ENCODE results near the gene ANKS1A.

ANKS1A gene

DNA sequence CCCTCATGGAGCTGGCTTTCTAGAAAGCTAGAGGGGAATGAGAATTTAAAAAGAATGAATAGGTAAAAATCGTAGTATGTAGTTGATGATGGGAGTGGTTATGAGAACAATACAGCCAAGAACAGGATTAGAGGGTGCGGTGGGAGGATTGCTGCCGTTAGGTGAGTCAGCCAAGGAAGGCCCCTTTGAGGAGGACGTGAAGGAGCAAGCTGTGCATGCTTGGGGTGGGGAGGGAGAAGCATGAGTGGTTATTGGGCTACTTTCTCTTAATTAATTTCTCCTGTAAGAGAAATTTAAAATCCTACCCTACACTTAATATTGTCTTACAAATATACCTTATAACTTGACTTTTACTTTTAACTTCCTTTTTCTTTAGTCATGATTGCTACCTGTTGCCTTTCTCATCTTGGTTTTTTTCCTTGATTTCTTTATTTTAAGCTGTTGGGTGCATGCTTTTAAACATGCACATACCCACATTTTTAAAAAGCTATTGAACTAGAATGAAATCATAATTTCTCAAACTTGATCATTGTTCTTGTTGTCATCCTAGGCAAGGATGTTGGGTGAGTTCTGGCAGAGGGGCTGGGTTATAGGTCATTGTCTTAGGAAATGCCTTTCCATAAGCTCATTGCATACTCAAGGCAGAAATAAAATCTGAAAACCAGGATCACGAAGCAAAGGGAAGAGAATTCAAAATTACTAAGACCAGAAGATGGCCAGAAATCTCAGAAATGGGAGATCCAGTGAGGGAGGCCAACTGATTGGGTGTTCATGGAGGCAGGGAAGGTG is 137.6 kb downstream of the ANKS1A start:
- TF ChIP-seq, protein P1, sequence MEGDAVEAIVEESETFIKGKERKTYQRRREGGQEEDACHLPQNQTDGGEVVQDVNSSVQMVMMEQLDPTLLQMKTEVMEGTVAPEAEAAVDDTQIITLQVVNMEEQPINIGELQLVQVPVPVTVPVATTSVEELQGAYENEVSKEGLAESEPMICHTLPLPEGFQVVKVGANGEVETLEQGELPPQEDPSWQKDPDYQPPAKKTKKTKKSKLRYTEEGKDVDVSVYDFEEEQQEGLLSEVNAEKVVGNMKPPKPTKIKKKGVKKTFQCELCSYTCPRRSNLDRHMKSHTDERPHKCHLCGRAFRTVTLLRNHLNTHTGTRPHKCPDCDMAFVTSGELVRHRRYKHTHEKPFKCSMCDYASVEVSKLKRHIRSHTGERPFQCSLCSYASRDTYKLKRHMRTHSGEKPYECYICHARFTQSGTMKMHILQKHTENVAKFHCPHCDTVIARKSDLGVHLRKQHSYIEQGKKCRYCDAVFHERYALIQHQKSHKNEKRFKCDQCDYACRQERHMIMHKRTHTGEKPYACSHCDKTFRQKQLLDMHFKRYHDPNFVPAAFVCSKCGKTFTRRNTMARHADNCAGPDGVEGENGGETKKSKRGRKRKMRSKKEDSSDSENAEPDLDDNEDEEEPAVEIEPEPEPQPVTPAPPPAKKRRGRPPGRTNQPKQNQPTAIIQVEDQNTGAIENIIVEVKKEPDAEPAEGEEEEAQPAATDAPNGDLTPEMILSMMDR (conservative IDR thresholded peaks at IDR 0.05): no peak
- H3K27ac ChIP-seq: no peak overlapping the region

DNA sequence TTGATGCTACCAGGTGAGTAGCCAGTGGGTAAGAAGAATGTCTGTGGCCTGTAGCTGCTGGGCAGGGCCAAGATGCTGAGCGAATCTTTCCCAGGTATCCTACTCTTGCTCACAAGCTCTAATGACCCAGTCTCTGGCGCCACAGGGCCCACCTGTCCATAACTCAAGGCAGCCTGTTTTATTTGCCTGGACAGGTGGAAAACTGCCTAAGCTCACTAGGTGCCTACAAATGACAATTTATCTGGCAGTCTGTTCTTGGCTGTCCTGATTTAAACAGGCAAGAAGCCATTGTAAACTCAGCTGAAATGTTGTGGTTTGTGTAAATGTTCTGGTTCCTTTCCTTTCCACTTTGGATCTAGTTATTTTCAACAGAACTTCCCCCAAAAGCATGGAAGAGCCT is 138.8 kb downstream of the ANKS1A start:
- no peak overlapping the region; the same call in 1 of the 2 replicates for H3K27ac ChIP-seq
- TF ChIP-seq, protein P1 (conservative IDR thresholded peaks at IDR 0.05): no peak

DNA sequence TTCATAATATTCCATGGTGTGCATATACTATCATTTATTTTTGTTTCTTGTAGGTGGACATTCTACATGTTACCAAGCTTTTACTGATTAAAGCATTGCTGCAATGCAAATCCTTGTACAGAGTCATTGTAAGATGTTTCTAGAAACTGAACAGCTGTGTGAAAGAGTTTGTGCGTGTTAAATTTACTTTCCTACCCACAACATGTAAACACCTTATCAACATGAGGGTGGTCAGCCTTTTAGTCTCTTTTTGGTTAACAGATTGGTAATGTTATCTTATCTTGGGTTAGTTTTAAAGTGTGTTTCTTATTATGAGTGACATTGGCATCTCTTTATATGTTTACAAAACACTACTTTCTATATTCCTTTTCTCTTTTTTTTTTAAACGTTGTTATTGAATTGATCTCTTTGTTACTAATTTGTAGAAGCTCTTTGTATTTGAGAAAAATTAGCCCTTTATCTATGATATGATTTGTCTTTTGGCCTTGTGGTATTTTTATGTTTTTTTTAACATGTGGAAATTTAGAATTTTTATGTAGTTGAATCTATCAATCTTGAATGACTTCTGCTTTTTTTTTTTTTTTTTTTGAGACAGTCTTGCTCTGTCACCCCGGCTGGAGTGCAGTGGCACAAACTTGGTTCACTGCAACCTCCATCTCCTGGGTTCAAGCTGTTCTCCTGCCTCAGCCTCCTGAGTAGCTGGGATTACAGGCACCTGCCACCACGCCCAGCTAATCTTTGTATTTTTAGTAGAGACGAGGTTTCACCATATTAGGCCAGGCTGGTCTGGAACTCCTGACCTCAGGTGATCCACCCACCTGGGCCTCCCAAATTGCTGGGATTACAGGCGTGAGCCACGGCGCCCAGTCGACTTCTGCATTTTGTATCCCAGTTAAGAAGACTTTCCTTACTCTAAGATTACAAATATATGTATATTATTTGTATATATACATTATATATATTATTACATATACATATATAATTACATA is 140.0 kb downstream of the ANKS1A start:
- TF ChIP-seq, protein P1 (conservative IDR thresholded peaks at IDR 0.05): no peak
- H3K27ac ChIP-seq: no peak overlapping the region

DNA sequence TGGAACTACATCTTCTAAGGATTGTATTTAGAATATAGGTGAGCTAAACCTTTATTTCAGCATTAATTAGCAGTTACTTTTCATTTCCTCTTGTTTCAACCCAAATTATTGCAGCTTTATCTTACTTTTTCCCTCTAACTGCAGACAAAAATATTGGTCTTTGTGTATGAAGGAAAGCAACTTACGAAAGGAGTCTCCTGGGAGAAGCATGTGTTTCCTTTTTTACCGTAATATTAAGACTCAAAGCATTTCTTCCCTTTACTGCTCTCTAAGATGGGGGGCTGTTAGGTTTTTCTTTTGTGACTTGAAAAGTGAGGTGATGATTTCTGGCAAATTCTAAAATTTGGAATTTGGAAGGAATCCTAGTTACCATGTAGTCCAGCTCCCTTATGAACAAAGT is 141.0 kb downstream of the ANKS1A start:
- no peak overlapping the region for H3K27ac ChIP-seq
- TF ChIP-seq, protein P1 (conservative IDR thresholded peaks at IDR 0.05): no peak

DNA sequence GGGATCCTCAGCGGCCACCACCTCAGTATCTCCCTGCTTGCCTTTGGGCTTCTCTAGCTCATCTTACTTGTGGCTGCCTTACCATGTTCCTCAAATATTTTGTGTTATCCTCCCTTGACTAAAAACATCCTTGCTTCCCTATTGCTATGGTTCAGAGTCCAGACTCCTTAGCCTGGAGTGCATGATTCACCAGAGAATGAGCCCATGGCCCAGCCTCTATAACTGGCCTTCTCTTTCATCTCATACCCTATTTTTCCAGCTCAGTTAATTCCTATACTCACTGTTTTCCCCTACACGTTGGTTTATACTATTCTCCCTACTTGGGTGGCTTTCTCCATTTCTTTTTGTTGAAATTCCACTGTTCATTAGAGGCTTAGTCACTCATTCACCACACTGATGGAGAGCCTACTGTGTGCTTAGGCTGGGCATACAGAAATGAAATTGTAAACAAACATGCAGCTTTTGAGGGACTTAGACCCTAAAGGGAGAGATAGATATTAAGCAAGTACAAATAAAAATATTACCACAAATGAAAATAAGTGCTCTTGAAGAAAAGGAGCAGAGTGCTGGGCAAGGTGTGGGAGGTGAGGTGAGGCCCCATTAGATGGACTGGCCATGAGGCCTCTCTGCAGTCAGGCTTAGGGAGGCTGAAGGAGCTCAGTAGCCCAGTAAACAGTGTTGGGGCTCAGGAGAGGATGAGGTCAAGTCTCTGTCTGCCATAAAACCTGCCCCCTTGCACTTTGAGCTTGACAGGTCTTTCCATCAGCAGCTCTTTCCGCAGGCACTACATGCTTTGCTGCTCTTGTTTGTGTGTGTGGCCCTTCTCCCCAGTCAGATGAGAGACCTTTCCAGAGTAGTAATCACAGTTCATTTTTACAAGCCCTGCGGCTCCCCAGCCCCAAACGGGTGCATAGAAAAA is 142.8 kb downstream of the ANKS1A start:
- H3K27ac ChIP-seq: no peak overlapping the region
- TF ChIP-seq, protein P1 (conservative IDR thresholded peaks at IDR 0.05): no peak

DNA sequence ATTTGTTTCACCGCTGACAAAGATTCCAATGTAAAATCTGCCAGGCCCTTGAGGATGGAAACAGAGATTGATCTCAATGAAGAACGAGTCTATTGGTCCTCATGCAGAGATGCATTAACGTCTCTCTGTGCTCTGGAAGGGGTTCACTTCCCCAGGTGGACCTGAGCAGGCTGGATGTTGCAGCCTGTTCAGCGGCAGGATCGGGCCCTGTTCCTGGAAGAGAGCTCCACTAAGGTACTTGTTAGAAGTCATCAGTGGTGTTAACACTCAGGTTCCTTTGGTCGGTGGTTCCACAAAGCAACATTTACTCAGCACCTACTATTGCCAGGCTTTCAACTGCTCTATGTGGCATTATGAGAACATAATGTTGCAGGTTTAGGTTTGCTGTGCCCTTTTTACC is 144.6 kb downstream of the ANKS1A start:
- TF ChIP-seq, protein P1 (conservative IDR thresholded peaks at IDR 0.05): no peak
- H3K27ac ChIP-seq: no peak overlapping the region
